ENCODE results near the gene KLC1.

DNA sequence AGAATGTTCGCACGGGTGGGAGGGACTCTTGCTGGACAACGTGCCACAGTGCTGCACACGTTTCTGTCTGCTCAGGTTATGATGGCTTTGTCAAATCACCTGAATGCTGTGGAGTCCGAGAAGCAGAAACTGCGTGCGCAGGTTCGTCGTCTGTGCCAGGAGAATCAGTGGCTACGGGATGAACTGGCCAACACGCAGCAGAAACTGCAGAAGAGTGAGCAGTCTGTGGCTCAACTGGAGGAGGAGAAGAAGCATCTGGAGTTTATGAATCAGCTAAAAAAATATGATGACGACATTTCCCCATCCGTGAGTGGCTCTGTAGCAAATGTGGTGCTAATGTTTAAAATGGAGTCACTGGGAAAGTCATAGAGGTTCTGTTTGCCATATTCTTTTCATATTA is 28.5 kb downstream of the KLC1 start:
- TF ChIP-seq, protein P1, sequence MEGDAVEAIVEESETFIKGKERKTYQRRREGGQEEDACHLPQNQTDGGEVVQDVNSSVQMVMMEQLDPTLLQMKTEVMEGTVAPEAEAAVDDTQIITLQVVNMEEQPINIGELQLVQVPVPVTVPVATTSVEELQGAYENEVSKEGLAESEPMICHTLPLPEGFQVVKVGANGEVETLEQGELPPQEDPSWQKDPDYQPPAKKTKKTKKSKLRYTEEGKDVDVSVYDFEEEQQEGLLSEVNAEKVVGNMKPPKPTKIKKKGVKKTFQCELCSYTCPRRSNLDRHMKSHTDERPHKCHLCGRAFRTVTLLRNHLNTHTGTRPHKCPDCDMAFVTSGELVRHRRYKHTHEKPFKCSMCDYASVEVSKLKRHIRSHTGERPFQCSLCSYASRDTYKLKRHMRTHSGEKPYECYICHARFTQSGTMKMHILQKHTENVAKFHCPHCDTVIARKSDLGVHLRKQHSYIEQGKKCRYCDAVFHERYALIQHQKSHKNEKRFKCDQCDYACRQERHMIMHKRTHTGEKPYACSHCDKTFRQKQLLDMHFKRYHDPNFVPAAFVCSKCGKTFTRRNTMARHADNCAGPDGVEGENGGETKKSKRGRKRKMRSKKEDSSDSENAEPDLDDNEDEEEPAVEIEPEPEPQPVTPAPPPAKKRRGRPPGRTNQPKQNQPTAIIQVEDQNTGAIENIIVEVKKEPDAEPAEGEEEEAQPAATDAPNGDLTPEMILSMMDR (IDR thresholded peaks at IDR 0.05 in 2 of 3, conservative IDR thresholded peaks at IDR 0.05 in 1 of 3; ENCODE audit: borderline replicate concordance in 1 of 3, insufficient read depth in 1 of 3, low read depth in 2 of 3, low read length in 2 of 3): no peak
- TF ChIP-seq YY1 (IDR thresholded peaks at IDR 0.05; ENCODE audit: extremely low read depth, insufficient replicate concordance, low read depth, low read length) (no peak), POLR2A (IDR thresholded peaks at IDR 0.05; ENCODE audit: borderline replicate concordance, extremely low read depth, insufficient read depth, insufficient read length) (no peak), EGR1 (IDR thresholded peaks at IDR 0.05; ENCODE audit: low read depth) (no peak), CBX3 (IDR thresholded peaks at IDR 0.05; ENCODE audit: low read depth) (no peak), JUND (IDR thresholded peaks at IDR 0.05) (no peak), EZH2 (IDR thresholded peaks at IDR 0.05) (no peak)
- TF ChIP-seq, protein P2, sequence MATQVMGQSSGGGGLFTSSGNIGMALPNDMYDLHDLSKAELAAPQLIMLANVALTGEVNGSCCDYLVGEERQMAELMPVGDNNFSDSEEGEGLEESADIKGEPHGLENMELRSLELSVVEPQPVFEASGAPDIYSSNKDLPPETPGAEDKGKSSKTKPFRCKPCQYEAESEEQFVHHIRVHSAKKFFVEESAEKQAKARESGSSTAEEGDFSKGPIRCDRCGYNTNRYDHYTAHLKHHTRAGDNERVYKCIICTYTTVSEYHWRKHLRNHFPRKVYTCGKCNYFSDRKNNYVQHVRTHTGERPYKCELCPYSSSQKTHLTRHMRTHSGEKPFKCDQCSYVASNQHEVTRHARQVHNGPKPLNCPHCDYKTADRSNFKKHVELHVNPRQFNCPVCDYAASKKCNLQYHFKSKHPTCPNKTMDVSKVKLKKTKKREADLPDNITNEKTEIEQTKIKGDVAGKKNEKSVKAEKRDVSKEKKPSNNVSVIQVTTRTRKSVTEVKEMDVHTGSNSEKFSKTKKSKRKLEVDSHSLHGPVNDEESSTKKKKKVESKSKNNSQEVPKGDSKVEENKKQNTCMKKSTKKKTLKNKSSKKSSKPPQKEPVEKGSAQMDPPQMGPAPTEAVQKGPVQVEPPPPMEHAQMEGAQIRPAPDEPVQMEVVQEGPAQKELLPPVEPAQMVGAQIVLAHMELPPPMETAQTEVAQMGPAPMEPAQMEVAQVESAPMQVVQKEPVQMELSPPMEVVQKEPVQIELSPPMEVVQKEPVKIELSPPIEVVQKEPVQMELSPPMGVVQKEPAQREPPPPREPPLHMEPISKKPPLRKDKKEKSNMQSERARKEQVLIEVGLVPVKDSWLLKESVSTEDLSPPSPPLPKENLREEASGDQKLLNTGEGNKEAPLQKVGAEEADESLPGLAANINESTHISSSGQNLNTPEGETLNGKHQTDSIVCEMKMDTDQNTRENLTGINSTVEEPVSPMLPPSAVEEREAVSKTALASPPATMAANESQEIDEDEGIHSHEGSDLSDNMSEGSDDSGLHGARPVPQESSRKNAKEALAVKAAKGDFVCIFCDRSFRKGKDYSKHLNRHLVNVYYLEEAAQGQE (IDR thresholded peaks at IDR 0.05; ENCODE audit: low read depth): no peak

Measured in HCT116 (cell line).